NCI-H345 (cell line): ENCODE data around the gene ISM1.

Experiments
- DNase-seq: peaks from one replicate; lab custom pipeline; 2025; lab: John Stamatoyannopoulos, UW

Gene ISM1

DNA sequence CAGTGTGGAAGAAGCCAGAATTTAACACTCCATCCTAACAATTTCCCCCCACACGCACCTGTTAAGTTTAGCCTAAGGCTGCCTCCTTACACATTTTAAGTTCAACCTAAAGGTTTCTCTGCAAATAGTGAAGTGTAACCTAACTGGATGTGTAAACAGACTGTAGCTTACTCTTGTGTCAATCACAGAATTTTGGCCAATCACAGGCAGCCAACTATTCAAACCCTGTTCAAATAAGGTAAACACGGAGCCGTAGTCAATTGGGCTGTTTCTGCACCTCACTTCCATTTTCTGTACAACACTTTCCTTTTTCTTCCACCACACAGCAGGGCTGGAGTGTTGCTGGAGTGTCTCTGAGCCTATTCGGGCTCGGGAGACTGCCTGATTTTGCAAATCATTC is 92.1 kb downstream of the ISM1 start:
- no peak for DNase-seq

GRCh38 chr20:13317439-13317838 is 96.4 kb downstream of the ISM1 start:
- no peak for DNase-seq

DNA sequence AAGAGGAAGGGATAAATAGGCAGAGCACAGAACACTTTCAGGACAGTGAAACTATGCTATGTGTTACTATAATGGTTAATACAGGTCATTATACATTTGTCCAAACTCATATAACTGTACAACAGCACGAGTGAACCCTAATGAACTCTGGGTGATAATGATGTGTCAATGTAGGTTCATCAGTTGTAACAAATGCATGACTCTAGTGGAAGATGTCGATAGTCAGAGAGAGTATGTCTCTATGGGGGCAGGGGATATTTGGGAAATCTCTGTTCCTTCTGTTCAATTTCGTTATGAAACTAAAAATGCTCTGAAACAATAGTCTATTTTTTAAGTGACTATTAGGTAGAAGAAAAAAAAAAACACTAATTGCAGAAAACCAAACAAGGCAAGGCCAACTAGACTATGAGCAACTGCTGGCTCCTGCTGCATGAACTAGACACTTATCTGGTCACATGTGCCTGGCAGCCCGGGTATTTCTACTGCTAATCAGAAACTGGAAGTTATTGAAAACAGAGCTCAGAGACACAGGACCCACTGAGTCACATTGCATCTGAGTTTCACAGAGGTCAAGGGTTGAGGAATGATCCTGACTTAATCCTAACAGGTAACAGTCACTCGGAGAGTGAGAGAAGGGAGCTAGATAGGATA is 97.9 kb downstream of the ISM1 start:
- no peak for DNase-seq

DNA sequence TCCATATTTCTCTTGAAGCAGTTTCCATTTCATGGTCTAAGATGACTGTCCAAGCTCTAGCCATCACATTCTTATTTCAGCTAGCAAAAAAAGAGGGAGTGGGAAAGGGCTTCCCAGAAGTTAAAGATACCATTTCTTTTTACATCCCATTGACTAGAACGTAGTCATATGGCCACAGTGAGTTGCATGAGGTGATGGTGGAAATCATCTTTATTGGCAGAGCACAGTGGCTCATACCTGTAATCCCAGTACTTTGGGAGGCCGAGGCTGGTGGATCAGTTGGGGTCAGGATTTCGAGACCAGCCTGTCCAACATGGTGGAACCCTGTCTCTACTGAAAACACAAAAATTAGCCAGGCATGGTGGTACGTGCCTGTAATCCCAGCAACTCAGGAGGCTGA is 99.6 kb downstream of the ISM1 start:
- no peak for DNase-seq

- no peak for DNase-seq
These were observed 100.3 kb downstream of the ISM1 start for GRCh38 chr20:13321416-13321815.

GRCh38 chr20:13322198-13322597 is 101.1 kb downstream of the ISM1 start:
- DNase-seq = no peak

- no peak for DNase-seq
These were observed 101.5 kb downstream of the ISM1 start for GRCh38 chr20:13322621-13323020.

- DNase-seq = no peak
These were observed 104.0 kb downstream of the ISM1 start for GRCh38 chr20:13325033-13325432.

- DNase-seq = no peak
These were observed 104.8 kb downstream of the ISM1 start for GRCh38 chr20:13325796-13326340.

GRCh38 chr20:13331536-13331935 is 110.5 kb downstream of the ISM1 start:
- DNase-seq = no peak

- DNase-seq = no peak
These were observed 112.0 kb downstream of the ISM1 start for GRCh38 chr20:13333036-13333435.

DNA sequence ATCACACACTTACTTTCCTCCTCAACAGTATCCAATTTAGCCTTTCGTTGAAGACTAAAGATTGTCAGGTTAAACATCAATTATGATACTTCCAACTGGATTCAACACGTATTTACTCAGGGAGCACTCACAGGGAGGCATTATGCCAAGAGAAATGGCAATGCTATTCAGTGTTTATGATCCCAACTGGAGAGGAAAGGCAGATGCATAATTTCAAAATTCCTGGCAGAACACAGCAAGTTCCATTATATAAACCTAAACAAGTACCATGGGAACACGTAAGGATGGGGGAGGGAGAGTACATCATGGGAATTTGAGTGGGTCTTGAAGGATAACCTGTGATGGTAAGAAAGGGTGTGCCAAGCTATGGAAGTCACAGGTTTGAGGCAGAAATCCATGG is 112.7 kb downstream of the ISM1 start:
- peak; percentile 86 for DNase-seq

- DNase-seq = no peak
These were observed 115.4 kb downstream of the ISM1 start for GRCh38 chr20:13336308-13337089.

GRCh38 chr20:13337090-13337784 is 116.2 kb downstream of the ISM1 start:
- no peak for DNase-seq

GRCh38 chr20:13338097-13338661 is 117.1 kb downstream of the ISM1 start:
- DNase-seq = no peak

DNA sequence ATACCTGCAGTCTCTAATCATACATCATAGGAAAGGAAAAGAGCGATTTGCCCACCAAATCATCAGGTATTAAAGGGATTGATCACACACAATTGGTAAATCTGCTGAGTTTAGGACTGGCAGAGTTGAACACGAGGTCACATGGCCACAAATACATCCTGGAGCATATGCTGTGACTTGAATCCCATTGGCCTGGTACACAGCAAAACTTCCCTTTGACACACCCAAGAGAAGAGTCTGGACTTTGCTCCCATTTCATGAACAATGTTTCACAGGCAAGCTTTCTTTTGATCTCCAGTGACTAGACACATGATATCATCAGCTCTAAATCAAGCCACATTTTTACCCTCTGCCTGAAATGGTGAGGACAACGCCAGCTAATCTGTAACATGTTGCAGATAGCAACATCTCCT is 117.9 kb downstream of the ISM1 start:
- DNase-seq = no peak

- no peak for DNase-seq
These were observed 119.0 kb downstream of the ISM1 start for GRCh38 chr20:13340088-13340487.

GRCh38 chr20:13341737-13342393 is 120.8 kb downstream of the ISM1 start:
- no peak for DNase-seq

DNA sequence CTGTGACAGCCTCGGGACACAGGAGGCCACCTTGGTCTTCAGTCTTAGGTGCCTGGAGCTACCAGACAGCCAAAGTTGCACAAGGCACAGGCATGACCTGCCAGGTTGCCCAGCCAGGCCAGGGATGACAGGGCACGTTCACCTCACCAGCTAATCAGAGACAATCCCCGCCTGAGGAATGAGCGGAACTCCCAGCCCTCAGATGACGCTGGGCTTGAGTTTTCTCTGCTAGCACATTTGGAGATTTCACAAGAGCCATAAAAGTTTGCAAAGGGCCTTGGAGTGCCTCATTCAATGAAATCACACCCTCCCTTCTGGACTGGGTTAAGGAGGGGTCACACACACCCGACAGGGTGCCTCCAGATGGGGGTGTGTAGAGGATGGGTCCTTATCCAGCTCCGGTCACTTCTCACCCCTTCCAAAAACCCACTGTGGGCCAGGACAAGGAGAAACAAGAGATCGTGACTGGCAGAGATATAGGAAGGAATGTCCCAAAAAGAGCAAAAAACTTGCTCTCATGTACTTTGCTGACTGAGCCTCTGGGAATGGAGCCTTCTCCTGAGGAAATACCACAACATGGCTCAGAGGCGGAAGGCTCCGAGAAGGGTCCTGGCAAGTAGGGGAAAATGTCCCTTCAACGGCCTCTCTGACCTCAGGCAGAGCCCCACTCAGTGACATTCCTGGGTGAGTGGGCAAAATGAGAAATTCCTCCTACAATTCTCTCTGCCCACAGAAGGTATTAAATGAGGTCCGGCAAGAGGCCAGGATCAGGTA is 121.6 kb downstream of the ISM1 start:
- DNase-seq = no peak

- DNase-seq = no peak
These were observed 123.6 kb downstream of the ISM1 start for GRCh38 chr20:13344671-13345070.
